Left ventricle myocardium inferior (tissue), 1 donor: ENCODE results near the gene RAB9A. TPM values are rescaled to one million over a fixed set of nuclear protein-coding genes. Genes with fewer than 3 reads are reported as not detected.

ENCODE experiments used
- DNase-seq: peaks from one replicate; pipeline ENCODE4 v3.0.0-alpha.2; 2020
- H3K27ac ChIP-seq: fragments of 200-600 bp; replicated peaks from 2 replicates; pipeline ENCODE4 v1.8.0; 2021
- H3K27me3 ChIP-seq: fragments of 200-600 bp; 2 replicates; pipeline ENCODE4 v1.8.0; 2021; ENCODE audit warnings: low read depth
- H3K36me3 ChIP-seq: fragments of 200-600 bp; 2 replicates; pipeline ENCODE4 v1.8.0; 2021
- H3K4me1 ChIP-seq: fragments of 200-600 bp; 2 replicates; pipeline ENCODE4 v1.8.0; 2021
- H3K4me3 ChIP-seq: fragments of 200-600 bp; 2 replicates; pipeline ENCODE4 v1.8.0; 2021; ENCODE audit warnings: mild to moderate bottlenecking, moderate library complexity
- H3K9me3 ChIP-seq: fragments of 200-600 bp; replicated peaks from 2 replicates; pipeline ENCODE4 v1.8.0; 2021
- CTCF ChIP-seq: fragments of 200-600 bp; IDR thresholded peaks from 2 replicates; pipeline ENCODE4 v1.8.0; 2021; ENCODE audit warnings: antibody characterized with exemption, mild to moderate bottlenecking, borderline replicate concordance
- intact Hi-C: fragments of 100-400 bp; cut with micrococcal nuclease; formaldehyde crosslinking; loops from one replicate; pipeline ENCODE4 v1.11.0; 2022
- total RNA-seq: library from RNA; stranded (reverse); fragmentation: NEBNext Ultra II Directional; extraction: Animal tissue kit (Norgen Biotek cat#: 25700); gene quantifications from one replicate; pipeline ENCODE4 v1.2.1, GENCODE V29; 2021
- donor health status: DM: no; HTN: yes; CAD: no; lungs with severe emphysema.

The RAB9A gene
- total RNA-seq, 1 donor from 2014 or later: 22.2 TPM

GRCh38 chrX:13685126-13685763 is 3.7 kb upstream of the RAB9A start:
- Histone ChIP-seq H3K36me3 (no peaks in the 10 kb centered on the region), H3K4me3 (no peak overlapping the region), H3K27ac (no peak overlapping the region), H3K27me3 (no peaks in the 10 kb centered on the region), H3K4me1 (peaks cover 5% of the 10 kb centered on the region), H3K9me3 (no peaks in the 10 kb centered on the region)
- intact Hi-C loops: no loop called here
- TF ChIP-seq CTCF: no peak
- no peak for DNase-seq

- no peak for TF ChIP-seq CTCF
- H3K36me3 ChIP-seq: no peaks in the 10 kb centered on the region
- H3K4me1 ChIP-seq: peaks cover 24% of the 10 kb centered on the region
- no peaks in the 10 kb centered on the region for H3K9me3 ChIP-seq
- no peak overlapping the region for H3K27ac ChIP-seq
- no peaks in the 10 kb centered on the region for H3K27me3 ChIP-seq
- no peak overlapping the region for H3K4me3 ChIP-seq
- intact Hi-C loops: no loop called here
- no peak for DNase-seq
Observed at GRCh38 chrX:13687203-13687602, 1.7 kb upstream of the RAB9A start.

GRCh38 chrX:13688384-13688957 is 457 bp upstream of the RAB9A start:
- no peak for TF ChIP-seq CTCF
- peak overlapping the region; percentile 79 for H3K4me3 ChIP-seq
- DNase-seq: no peak
- peaks cover 36% of the 10 kb centered on the region for H3K4me1 ChIP-seq
- H3K9me3 ChIP-seq: no peaks in the 10 kb centered on the region
- no peaks in the 10 kb centered on the region for H3K36me3 ChIP-seq
- no peaks in the 10 kb centered on the region for H3K27me3 ChIP-seq
- intact Hi-C loops: no loop called here
- H3K27ac ChIP-seq: peak overlapping the region; percentile 95

- no peak for TF ChIP-seq CTCF
- H3K4me1 ChIP-seq: peaks cover 49% of the 10 kb centered on the region
- DNase-seq: no peak
- H3K4me3 ChIP-seq: peak overlapping the region; percentile 79
- no peaks in the 10 kb centered on the region for H3K36me3 ChIP-seq
- no peaks in the 10 kb centered on the region for H3K9me3 ChIP-seq
- no peaks in the 10 kb centered on the region for H3K27me3 ChIP-seq
- H3K27ac ChIP-seq: peak overlapping the region; percentile 95
- intact Hi-C loops: no loop called here
Observed at GRCh38 chrX:13689741-13690211, 848 bp downstream of the RAB9A start.

- Histone ChIP-seq H3K36me3 (no peaks in the 10 kb centered on the region), H3K9me3 (no peaks in the 10 kb centered on the region), H3K27me3 (no peaks in the 10 kb centered on the region), H3K27ac (peak overlapping the region; percentile 95), H3K4me3 (peak overlapping the region; percentile 79), H3K4me1 (peaks cover 56% of the 10 kb centered on the region)
- no peak for TF ChIP-seq CTCF
- no peak for DNase-seq
- intact Hi-C loops: no loop called here
Observed at GRCh38 chrX:13690836-13691235, 1.9 kb downstream of the RAB9A start.
